CD4-positive, alpha-beta T cell treated with Interleukin-4 for 1 hour (primary cell): ENCODE measurements around the gene PLXDC1.
"Not testable (repeated sequence)": the region's sequence is repeated elsewhere in the genome, so short reads cannot be mapped to it uniquely, and the experiment has no call there.

Experiments
- DNase-seq, 2 donors: peaks; one replicate each; pipeline ENCODE4 v3.0.0-alpha.2; 2020 to 2022

PLXDC1 gene

DNA sequence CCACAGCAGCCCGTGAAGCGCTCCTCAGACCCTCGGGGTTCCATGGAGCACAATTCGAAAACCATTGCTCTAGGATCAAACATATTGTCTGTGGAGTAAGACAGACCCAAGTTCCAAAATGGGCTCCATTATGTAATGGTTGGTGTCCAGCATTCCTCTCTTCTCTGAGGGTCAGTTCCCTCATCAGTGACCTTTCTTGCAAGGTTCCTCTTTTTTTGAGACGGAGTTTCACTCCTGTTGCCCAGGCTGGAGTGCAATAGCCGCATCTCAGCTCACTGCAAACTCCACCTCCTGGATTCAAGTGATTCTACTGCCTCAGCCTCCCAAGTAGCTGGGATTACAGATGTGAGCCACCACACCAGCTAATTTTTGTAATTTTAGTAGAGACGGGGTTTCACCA, 28.4 kb downstream of the PLXDC1 start:
- no peak for DNase-seq

- DNase-seq = not testable (repeated sequence)
Measured at GRCh38 chr17:39121919-39122318, 29.5 kb downstream of the PLXDC1 start.

- peak; percentile 6 to 56 for DNase-seq
Measured at GRCh38 chr17:39118674-39119419, 32.6 kb downstream of the PLXDC1 start.

DNA sequence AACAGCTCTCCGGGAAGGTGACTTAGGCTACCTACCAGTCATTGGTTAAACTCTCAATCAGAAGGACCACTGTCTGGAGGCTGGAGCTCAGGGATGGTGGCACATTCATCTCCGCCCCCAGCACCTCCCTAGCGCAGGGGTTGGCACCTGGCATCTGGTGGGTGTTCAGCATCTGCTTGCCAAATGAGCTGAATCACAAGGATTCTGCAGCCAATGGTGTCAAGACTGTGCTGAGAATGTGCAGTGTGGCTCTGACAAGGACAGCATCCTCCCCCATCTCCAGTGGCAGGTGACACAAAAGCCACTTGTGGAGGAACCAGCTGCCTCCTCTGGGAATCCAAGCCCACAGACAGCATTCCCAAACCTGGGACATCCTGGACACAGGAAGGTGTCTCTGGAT, 35.2 kb downstream of the PLXDC1 start:
- DNase-seq = no peak

- no peak for DNase-seq
Measured at GRCh38 chr17:39115135-39115534, 36.3 kb downstream of the PLXDC1 start.

GRCh38 chr17:39114723-39115122, 36.7 kb downstream of the PLXDC1 start:
- DNase-seq = no peak

- no peak for DNase-seq
Measured at GRCh38 chr17:39113871-39114270, 37.6 kb downstream of the PLXDC1 start.

DNA sequence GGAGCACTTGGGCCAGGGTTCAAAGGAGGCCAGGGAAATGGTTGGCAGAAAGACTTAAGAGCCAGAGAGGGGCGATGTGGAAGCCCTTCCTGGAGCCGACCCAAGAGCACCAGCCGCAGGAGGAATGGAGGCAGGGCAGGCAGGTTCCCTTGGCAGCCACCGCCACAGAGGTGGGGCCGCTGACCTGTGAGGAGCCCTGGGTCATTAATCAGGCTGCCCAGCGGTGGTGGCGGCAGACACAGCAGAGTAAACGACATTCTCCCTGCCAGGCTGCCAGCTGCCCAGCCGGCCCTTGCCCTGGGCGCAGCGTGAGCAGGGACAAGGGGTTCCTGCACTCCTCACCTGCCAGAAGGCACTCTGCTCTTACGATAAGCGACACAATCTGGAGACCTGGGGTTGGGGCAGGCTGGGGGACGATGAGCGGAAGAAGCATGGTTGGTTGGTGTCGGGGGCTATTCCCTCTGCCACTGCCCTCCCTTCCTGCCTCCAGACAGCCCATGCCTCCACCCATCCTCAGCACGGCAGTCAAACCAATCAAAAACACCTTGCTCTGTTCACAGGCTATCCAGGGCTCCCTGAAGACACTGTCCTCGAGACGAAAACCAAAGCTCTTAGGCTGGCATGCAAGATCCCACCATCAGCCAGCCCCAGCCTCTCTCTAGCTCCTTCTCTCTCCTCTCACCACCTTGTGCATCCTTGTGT, 40.9 kb downstream of the PLXDC1 start:
- DNase-seq = no peak

- DNase-seq = no peak
Measured at GRCh38 chr17:39108461-39109375, 42.7 kb downstream of the PLXDC1 start.

DNA sequence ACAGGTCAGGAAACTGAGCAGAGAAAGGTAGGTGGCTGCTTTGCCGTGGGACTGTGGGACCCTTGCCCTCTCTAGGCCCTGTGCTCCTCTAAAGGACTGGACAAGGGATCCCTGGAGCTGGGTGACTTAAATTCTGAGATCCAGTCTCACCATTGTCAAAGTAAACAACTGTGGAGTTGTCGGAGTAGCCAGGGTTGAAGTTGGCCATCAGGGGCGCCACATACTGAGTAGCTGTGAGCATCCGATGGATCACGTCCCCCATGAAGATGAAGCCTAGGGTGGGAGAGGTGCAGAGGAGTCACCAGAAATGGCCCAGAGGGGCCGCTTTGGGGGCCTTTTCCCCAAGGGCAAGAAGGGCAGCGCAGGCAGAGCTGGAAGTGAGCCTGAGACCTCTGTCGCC, 43.5 kb downstream of the PLXDC1 start:
- DNase-seq = no peak

DNA sequence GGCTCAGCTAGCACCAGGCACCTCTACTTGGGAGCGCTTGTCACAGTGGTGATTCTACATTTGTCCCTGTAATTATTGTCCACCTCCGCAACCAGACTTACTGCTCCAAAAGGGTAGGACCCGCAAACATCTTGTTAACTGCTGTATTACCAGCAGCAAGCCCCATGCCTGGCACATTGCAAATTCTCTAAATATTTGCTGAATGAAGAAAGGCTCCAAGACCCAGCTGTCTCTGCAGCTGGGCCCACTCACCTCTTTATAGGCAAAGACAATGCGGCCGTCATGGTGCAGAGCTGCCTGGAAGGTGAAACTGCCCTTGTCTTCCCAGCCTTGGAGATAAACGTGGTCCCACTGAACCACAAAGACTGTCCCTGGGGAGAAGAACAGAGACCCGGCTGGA, 44.3 kb downstream of the PLXDC1 start:
- no peak for DNase-seq

DNA sequence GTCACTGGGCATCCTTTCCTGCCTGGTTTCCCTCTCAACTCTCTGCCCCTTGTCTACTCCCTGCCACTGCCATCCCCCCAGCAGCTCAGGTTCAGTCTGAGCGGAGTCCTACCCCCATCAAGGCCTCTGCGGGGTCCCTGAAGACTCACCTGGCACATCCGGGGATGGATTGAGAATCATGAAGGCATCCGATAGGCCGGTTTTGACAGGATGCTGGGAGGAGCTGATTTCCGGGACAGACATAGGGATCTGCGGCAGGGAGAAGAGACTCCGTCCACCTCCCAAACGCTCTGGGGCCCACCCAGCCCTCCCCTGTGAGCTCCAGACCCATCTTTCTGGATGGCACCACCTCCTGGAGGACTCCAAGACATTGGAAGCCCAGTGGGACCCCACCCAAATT, 45.7 kb downstream of the PLXDC1 start:
- DNase-seq = no peak

DNA sequence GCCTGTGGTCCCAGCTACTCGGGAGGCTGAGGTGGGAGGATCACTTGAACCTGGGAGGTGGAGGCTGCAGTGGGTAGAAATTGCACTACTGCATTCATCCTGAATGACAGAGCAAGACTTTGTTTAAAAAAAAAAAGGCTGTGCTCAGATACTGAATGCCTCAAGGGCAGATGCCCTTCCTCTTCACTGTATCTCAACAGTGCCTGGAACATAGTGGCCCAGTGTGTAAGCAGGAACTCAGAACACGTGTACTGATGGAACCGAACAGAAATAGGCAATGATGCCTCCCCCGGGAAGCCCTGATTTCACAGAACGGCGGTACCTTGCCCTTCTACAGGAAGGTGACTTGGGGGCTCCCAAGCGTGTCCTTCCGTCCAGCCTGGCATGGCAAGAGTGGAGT, 46.8 kb downstream of the PLXDC1 start:
- DNase-seq = no peak

GRCh38 chr17:39104046-39104445, 47.4 kb downstream of the PLXDC1 start:
- DNase-seq = no peak

DNA sequence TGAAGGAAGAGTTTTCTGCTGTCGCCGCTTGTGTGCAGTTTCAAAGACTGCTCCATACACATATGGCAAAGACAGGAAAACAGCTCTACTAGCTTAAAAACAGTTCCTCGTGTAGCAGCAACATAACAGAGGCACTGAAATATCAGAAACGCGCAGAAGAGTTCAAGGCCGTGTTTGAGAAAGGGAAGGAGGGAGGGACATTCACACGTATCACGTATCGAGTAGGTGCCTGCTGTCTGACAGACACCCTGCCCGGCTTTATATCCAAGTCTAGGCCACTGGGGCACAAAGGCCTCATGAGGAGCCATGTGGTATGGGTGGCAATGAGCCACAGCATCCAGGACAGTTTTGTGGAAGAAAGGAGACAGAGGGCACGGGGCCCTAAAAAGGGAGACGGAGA, 50.3 kb downstream of the PLXDC1 start:
- DNase-seq = no peak

- DNase-seq = no peak
Measured at GRCh38 chr17:39100530-39100929, 50.9 kb downstream of the PLXDC1 start.

- DNase-seq = no peak
Measured at GRCh38 chr17:39099663-39100286, 51.7 kb downstream of the PLXDC1 start.

DNA sequence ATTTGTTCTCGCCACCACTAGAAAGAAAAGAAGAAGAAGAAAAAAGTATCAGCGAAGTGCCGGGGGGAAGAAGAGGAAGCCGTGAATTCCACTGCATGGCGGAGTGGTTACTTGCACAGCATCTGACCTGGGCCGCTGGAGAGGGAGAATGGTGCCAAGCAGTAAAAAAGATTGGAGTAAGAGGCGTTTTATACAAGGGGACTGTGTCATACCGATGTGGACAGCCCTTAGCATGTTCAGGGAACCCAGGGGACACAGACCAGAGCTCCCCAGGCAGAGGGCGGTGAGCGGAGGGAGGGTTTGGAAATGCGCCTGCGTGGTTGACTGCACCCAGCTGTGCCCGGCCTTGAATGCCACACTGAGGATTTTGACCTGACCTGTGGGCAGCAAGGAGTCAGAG, 52.8 kb downstream of the PLXDC1 start:
- DNase-seq = no peak

GRCh38 chr17:39097537-39097936, 53.9 kb downstream of the PLXDC1 start:
- no peak for DNase-seq

- DNase-seq = no peak
Measured at GRCh38 chr17:39097150-39097519, 54.3 kb downstream of the PLXDC1 start.

DNA sequence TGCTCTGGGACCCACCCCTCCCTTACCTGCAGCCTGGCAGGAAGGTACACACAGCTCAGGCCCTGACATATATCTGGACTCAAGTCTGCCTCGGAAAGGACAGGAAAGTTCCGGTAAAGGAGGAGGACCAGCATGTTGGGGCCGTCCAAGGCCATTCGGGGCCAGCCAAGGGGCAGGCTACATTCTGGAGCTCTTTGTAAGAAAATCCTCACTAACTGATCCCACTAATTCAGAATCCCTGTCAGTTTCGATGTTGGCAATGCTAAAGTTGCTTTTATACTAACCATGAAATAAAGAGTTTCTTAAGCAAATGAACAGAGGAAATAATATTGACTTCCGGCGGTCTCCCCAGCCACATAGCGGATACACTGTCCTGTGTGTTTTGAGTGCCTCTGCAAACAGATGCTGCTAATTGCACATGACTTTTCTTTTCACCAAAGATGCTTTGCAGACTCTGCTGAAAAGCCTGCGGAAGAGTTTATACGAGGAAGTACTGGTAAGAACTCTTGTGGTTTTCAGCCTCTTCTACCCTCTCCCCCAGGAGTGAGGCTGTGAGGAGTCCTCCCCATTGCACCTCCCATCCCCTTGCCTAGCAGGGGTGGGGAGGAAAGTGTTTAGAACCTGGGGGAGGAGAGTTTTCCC, 54.8 kb downstream of the PLXDC1 start:
- DNase-seq = peak; percentile 41 to 69

DNA sequence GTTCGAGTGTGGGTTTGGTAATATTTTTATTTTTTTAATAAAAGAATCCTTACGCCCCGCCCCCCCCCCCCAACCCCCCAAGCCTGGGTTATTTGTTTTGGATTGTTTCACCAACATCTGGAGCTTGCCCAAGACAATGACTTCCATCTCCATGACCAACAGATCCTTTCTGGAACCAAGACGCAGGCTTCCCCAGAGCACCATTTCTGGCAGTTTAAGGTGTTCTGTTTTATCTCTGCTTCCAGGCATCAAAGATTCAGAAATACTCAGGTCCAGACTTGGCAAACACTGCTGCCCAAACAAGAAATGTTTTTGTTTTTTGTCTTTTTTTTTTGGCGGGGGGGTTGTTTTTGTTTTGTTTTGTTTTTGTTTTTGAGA, 56.1 kb downstream of the PLXDC1 start:
- no peak for DNase-seq
